Effector memory CD4-positive, alpha-beta T cell (primary cell): ENCODE results near the gene RAB3A.

Experiments used
- DNase-seq, 3 donors: peaks; one replicate each; pipeline ENCODE4 v3.0.0-alpha.2; 2020
- H3K27ac ChIP-seq: 2 replicates; pipeline ENCODE4 v1.7.0; 2013; ENCODE audit warnings: mild to moderate bottlenecking, low read length, moderate library complexity; ENCODE audit not compliant: insufficient read depth, poor library complexity, severe bottlenecking
- H3K27me3 ChIP-seq: replicated peaks from 2 replicates; pipeline ENCODE4 v1.7.0; 2013; ENCODE audit warnings: mild to moderate bottlenecking, low read length; ENCODE audit not compliant: insufficient read depth, control insufficient read depth, poor library complexity, severe bottlenecking
- H3K36me3 ChIP-seq: 2 replicates; pipeline ENCODE4 v1.7.0; 2013; ENCODE audit warnings: mild to moderate bottlenecking, low read length, moderate library complexity; ENCODE audit not compliant: control insufficient read depth, insufficient read depth
- H3K4me1 ChIP-seq: 2 replicates; pipeline ENCODE4 v1.7.0; 2013; ENCODE audit warnings: low read length, mild to moderate bottlenecking; ENCODE audit not compliant: control insufficient read depth, insufficient read depth, poor library complexity, severe bottlenecking
- H3K4me3 ChIP-seq: 2 replicates; pipeline ENCODE4 v1.7.0; 2013; ENCODE audit warnings: low read length, low read depth, mild to moderate bottlenecking; ENCODE audit not compliant: insufficient read depth, poor library complexity, severe bottlenecking
- H3K9me3 ChIP-seq: 2 replicates; pipeline ENCODE4 v1.7.0; 2013; ENCODE audit warnings: mild to moderate bottlenecking, low read length, moderate library complexity; ENCODE audit not compliant: control insufficient read depth

Gene RAB3A

DNA sequence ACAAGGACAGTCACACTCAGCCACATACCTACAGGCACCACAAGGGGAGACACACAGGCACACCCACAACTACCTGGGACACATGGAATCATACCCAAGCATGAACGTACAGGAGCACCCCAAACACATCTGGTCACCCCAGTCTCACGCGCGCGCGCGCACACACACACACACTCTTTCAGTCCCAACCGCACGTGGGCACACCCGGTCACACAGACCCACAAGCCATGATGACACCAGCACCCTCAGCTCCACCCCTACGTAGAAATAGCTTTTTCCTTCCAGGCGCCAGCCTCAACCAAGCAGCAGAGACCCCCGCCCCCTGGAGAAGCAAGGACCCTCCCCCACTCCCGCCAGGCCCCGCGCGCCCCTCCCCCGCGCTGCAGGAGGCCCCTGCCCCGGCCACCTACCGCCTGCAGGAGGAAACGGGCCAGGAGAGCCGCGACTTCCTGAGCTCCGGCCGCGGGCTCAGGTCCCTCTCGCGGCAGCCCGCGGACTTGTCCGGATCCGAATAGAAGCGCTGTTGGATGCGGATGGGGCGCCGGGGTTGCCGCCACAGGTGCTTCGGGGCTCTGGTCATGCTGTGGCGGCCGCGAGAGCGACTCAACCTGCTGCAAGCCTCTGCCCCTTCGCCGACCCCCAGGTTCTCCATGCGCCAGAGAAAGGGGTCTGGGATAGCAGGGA lies 28.8 kb upstream of the RAB3A start:
- Histone ChIP-seq H3K36me3 (no peaks in the 10 kb centered on the region), H3K4me1 (no peaks in the 10 kb centered on the region), H3K27ac (no peak overlapping the region), H3K4me3 (no peak overlapping the region), H3K9me3 (no peaks in the 10 kb centered on the region), H3K27me3 (peaks cover 43% of the 10 kb centered on the region)
- DNase-seq, result no peak

- H3K9me3 ChIP-seq, result no peaks in the 10 kb centered on the region
- H3K4me1 ChIP-seq, result no peaks in the 10 kb centered on the region
- H3K27me3 ChIP-seq, result peaks cover 50% of the 10 kb centered on the region
- H3K4me3 ChIP-seq, result no peak overlapping the region
- no peaks in the 10 kb centered on the region for H3K36me3 ChIP-seq
- no peak for DNase-seq
- H3K27ac ChIP-seq, result no peak overlapping the region
Measured at GRCh38 chr19:18231775-18232174, 27.9 kb upstream of the RAB3A start.

GRCh38 chr19:18230941-18231734 lies 27.3 kb upstream of the RAB3A start:
- DNase-seq, result no peak
- Histone ChIP-seq H3K27me3 (peaks cover 56% of the 10 kb centered on the region), H3K4me1 (peaks cover 3% of the 10 kb centered on the region)

DNA sequence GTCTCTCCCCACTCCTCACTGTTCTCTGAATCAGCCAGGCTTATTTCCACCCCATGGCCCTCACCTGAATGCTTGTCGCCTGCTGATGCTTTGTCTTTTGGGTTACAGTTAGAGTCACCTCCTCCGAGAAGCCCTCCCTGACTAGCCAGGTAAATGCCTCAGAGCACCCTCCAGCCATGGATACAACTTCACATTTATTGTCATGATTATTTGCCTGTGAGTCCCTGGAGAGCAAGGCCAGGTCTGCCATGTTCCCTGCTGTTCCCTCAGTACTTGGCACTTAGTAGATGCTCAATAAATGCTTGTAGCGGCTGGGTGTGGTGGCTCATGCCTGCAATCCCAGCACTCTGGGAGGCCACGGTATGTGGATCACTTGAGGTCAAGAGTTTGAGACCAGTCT lies 26.1 kb upstream of the RAB3A start:
- peaks cover 15% of the 10 kb centered on the region for H3K4me1 ChIP-seq
- H3K27me3 ChIP-seq, result peaks cover 66% of the 10 kb centered on the region
- no peaks in the 10 kb centered on the region for H3K36me3 ChIP-seq
- no peak overlapping the region for H3K27ac ChIP-seq
- DNase-seq, result no peak
- H3K4me3 ChIP-seq, result no peak overlapping the region
- H3K9me3 ChIP-seq, result no peaks in the 10 kb centered on the region

More at GRCh38 chr19:18230941-18231734, 27.3 kb upstream of the RAB3A start:
- H3K9me3 ChIP-seq, result no peaks in the 10 kb centered on the region
- no peak overlapping the region for H3K4me3 ChIP-seq
- no peak overlapping the region for H3K27ac ChIP-seq
- H3K36me3 ChIP-seq, result no peaks in the 10 kb centered on the region

GRCh38 chr19:18229474-18229873 lies 25.6 kb upstream of the RAB3A start:
- peaks cover 68% of the 10 kb centered on the region for H3K27me3 ChIP-seq
- H3K4me1 ChIP-seq, result peaks cover 19% of the 10 kb centered on the region
- no peaks in the 10 kb centered on the region for H3K9me3 ChIP-seq
- H3K4me3 ChIP-seq, result no peak overlapping the region
- no peak for DNase-seq
- H3K27ac ChIP-seq, result no peak overlapping the region
- H3K36me3 ChIP-seq, result no peaks in the 10 kb centered on the region

- H3K27ac ChIP-seq, result no peak overlapping the region
Measured at GRCh38 chr19:18227781-18228271, 24.0 kb upstream of the RAB3A start.

DNA sequence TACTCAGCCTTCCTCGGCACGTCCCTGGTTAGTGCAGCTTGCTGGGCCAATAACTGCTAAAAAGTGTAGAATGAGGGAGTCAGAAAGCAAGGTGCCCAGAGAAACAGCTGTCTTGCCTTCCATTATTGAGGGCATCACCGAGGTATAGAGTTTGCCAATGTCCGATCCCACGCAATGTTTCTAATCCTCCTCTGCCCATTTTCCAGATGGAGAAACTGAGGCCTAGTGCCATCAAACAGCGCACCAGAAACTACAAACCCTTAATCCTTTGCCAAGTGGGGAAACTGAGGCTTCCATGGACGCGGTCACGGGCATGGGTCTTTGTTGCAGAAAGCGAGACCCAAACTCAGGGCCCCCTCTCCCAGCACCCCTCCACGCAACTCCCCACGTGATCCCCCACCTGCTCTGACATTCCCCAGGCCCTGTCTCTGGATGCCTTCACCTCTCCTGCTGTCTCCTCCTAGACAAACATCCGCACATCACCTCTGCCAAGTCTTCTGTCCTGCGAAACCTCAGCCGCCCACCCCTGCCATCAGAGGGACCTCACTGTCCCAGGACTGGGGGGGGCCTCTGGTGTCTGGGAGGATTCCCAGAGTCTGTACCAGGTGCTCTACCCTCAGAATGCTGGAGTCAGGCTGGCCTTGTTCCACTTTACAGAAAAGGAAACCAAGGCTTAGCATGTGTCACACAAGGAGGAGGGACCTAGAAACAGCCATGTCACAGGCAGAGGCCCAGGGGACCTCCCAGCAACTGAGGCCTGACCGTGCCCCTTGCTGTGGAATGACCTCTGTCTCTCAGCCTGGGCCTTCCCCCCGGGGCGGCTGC lies 23.3 kb upstream of the RAB3A start:
- H3K4me3 ChIP-seq, result no peak overlapping the region
- H3K27ac ChIP-seq, result no peak overlapping the region
- H3K4me1 ChIP-seq, result peaks cover 24% of the 10 kb centered on the region
- H3K36me3 ChIP-seq, result no peaks in the 10 kb centered on the region
- H3K27me3 ChIP-seq, result peaks cover 49% of the 10 kb centered on the region
- no peak for DNase-seq
- no peaks in the 10 kb centered on the region for H3K9me3 ChIP-seq

More at GRCh38 chr19:18227781-18228271, 24.0 kb upstream of the RAB3A start:
- Histone ChIP-seq H3K36me3 (no peaks in the 10 kb centered on the region), H3K4me3 (no peak overlapping the region), H3K27me3 (peaks cover 55% of the 10 kb centered on the region), H3K4me1 (peaks cover 24% of the 10 kb centered on the region), H3K9me3 (no peaks in the 10 kb centered on the region)
- no peak for DNase-seq

DNA sequence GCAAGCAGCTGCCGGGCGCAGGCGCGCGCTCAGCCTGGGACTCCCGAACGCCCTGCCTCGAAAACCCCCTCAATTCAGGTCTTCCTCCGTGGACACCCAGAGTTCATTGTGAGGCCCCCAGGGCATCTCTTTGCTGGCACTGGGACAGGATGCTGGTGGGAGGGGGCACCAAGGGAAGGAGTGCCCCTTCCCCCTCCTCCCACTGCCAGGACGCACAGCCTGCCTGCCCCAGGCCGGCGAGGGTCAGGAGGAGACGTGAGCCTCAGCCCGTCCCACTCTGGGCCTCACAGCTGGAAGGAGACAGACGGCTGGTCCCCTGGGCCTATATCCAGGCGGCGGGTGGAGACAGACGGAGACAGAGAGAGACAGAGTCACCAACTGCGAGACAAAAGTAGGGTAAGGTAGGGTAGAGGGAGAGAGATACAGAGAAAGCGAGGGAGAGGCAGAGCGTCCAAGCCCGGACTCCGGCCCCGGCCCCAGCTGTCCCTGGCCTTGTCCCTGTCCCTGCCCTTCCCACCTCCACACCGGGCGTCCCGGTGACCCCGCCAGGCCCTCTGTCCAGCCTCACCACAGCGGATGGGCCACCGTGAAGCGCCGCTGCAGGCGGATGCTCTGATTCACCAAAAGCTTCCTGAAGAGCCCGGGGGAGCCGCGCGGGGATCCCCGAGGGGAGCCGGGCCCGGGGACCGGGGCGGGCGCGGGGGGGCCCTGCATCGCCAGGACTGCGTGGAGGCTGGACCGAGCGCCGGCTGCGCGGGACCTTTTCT lies 22.0 kb upstream of the RAB3A start, which contains the start of gene PDE4C:
TSS of gene PDE4C (minus strand) at position 737 of the 767 bp plus-strand sequence. CDS start at position 714, 23 bp downstream.
- no peak for DNase-seq
- Histone ChIP-seq H3K27ac (no peak within 1 kb of the TSS), H3K27me3 (peaks cover 42% of the 10 kb centered on the region), H3K4me3 (no peak within 1 kb of the TSS), H3K36me3 (no peaks in the 10 kb centered on the region), H3K9me3 (no peaks in the 10 kb centered on the region), H3K4me1 (peaks cover 24% of the 10 kb centered on the region)

DNA sequence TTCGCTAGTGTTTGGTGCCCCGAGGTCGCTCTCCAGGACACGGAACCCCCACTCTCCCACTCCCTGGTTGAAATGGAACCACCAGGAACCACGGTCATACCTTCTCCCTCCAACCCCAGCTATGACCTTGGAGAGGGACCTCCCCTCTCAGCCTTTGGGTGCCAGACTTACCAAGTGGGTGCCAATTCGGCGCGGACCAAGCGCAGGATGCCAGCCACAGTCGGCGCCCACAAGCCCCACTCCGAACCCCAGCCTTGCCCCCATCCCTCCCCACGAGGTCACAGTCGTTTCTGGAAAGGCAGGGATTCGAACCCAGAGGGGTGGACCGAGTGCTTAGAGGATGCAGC lies 21.5 kb upstream of the RAB3A start:
- DNase-seq, result no peak
- no peaks in the 10 kb centered on the region for H3K9me3 ChIP-seq
- peaks cover 24% of the 10 kb centered on the region for H3K4me1 ChIP-seq
- no peak overlapping the region for H3K4me3 ChIP-seq
- H3K36me3 ChIP-seq, result no peaks in the 10 kb centered on the region
- H3K27ac ChIP-seq, result no peak overlapping the region
- H3K27me3 ChIP-seq, result peaks cover 42% of the 10 kb centered on the region
